ENCODE measurements around the gene ADAMTS2. TPM values are rescaled to one million over a fixed set of nuclear protein-coding genes. Genes with fewer than 3 reads are reported as not detected.

The ADAMTS2 gene
- total RNA-seq, 1 experiment from 2014 or later: not detected

- BruUV-seq (replicated peaks): no TSS peak
- intact Hi-C loops (cut with micrococcal nuclease; ENCODE audit: unreplicated experiment): no loop called here
Measured at GRCh38 chr5:179214678-179215077, 130.6 kb downstream of the ADAMTS2 start.

GRCh38 chr5:179212870-179213269 is 132.4 kb downstream of the ADAMTS2 start:
- H3K27me3 Mint-ChIP-seq (ENCODE audit: unreplicated experiment): no peaks in the 10 kb centered on the region
- no peak overlapping the region for H3K4me3 Mint-ChIP-seq (ENCODE audit: low read depth, unreplicated experiment)
- H3K4me1 Mint-ChIP-seq (ENCODE audit: low read depth, unreplicated experiment): no peaks in the 10 kb centered on the region
- no TSS peak for BruUV-seq (replicated peaks)
- intact Hi-C loops (cut with micrococcal nuclease; ENCODE audit: unreplicated experiment): no loop called here
- H3K9me3 Mint-ChIP-seq (ENCODE audit: low read depth, unreplicated experiment): peaks cover 17% of the 10 kb centered on the region
- no peaks in the 10 kb centered on the region for H3K36me3 Mint-ChIP-seq (ENCODE audit: insufficient read depth, unreplicated experiment)
- DNase-seq: no peak
- TF ChIP-seq CTCF (IDR thresholded peaks at IDR 0.05; ENCODE audit: unreplicated experiment): no peak
- no peak overlapping the region for H3K27ac Mint-ChIP-seq (ENCODE audit: unreplicated experiment)
- CTCF ChIA-PET: no interaction called here

More at GRCh38 chr5:179214678-179215077, 130.6 kb downstream of the ADAMTS2 start:
- H3K36me3 Mint-ChIP-seq (ENCODE audit: insufficient read depth, unreplicated experiment): no peaks in the 10 kb centered on the region
- CTCF ChIA-PET: no interaction called here
- H3K4me1 Mint-ChIP-seq (ENCODE audit: low read depth, unreplicated experiment): no peaks in the 10 kb centered on the region
- no peak overlapping the region for H3K4me3 Mint-ChIP-seq (ENCODE audit: low read depth, unreplicated experiment)
- DNase-seq: no peak
- no peak overlapping the region for H3K27ac Mint-ChIP-seq (ENCODE audit: unreplicated experiment)
- H3K9me3 Mint-ChIP-seq (ENCODE audit: low read depth, unreplicated experiment): peaks cover 17% of the 10 kb centered on the region
- no peak for TF ChIP-seq CTCF (IDR thresholded peaks at IDR 0.05; ENCODE audit: unreplicated experiment)
- no peaks in the 10 kb centered on the region for H3K27me3 Mint-ChIP-seq (ENCODE audit: unreplicated experiment)

- Mint-ChIP-seq H3K4me1 (ENCODE audit: low read depth, unreplicated experiment) (no peaks in the 10 kb centered on the region), H3K27ac (ENCODE audit: unreplicated experiment) (no peak overlapping the region), H3K9me3 (ENCODE audit: low read depth, unreplicated experiment) (peaks cover 10% of the 10 kb centered on the region), H3K4me3 (ENCODE audit: low read depth, unreplicated experiment) (no peak overlapping the region), H3K27me3 (ENCODE audit: unreplicated experiment) (no peaks in the 10 kb centered on the region), H3K36me3 (ENCODE audit: insufficient read depth, unreplicated experiment) (no peaks in the 10 kb centered on the region)
- DNase-seq: no peak
- BruUV-seq (replicated peaks): no TSS peak
- intact Hi-C loops (cut with micrococcal nuclease; ENCODE audit: unreplicated experiment): no loop called here
- TF ChIP-seq CTCF (IDR thresholded peaks at IDR 0.05; ENCODE audit: unreplicated experiment): no peak
- CTCF ChIA-PET: no interaction called here
Measured at GRCh38 chr5:179211631-179212030, 133.6 kb downstream of the ADAMTS2 start.

- BruUV-seq (replicated peaks): no TSS peak
- CTCF ChIA-PET: no interaction called here
Measured at GRCh38 chr5:179211068-179211467, 134.2 kb downstream of the ADAMTS2 start.

More at GRCh38 chr5:179211068-179211467, 134.2 kb downstream of the ADAMTS2 start:
- peaks cover 9% of the 10 kb centered on the region for H3K9me3 Mint-ChIP-seq (ENCODE audit: low read depth, unreplicated experiment)
- no peak overlapping the region for H3K27ac Mint-ChIP-seq (ENCODE audit: unreplicated experiment)
- H3K27me3 Mint-ChIP-seq (ENCODE audit: unreplicated experiment): no peaks in the 10 kb centered on the region
- no peak for DNase-seq
- H3K4me1 Mint-ChIP-seq (ENCODE audit: low read depth, unreplicated experiment): no peaks in the 10 kb centered on the region
- TF ChIP-seq CTCF (IDR thresholded peaks at IDR 0.05; ENCODE audit: unreplicated experiment): no peak
- no peaks in the 10 kb centered on the region for H3K36me3 Mint-ChIP-seq (ENCODE audit: insufficient read depth, unreplicated experiment)
- no peak overlapping the region for H3K4me3 Mint-ChIP-seq (ENCODE audit: low read depth, unreplicated experiment)
- intact Hi-C loops (cut with micrococcal nuclease; ENCODE audit: unreplicated experiment): no loop called here
